WTC11 (cell line): ENCODE data around the gene SLC13A2. TPM values are rescaled to one million over a fixed set of nuclear protein-coding genes. Genes with fewer than 3 reads are reported as not detected.

ENCODE experiments used
- ATAC-seq: fragments of 200-7000 bp; cut with Tn5 transposase; 2 replicates; pipeline ENCODE4 v1.10.0; 2021; ENCODE audit warnings: mild to moderate bottlenecking, moderate library complexity
- CTCF ChIA-PET: fragments of 300-600 bp; sonication (Branson Sonifier 250); formaldehyde crosslinking; loops from one replicate; lab custom pipeline; 2021; ENCODE audit warnings: antibody characterized with exemption; lab: Charles Lee
- POLR2A ChIA-PET: fragments of 350-600 bp; sonication (Branson Sonifier 250); formaldehyde crosslinking; loops from one replicate; lab custom pipeline; 2021; ENCODE audit warnings: antibody characterized with exemption; lab: Charles Lee
- DNase-seq: peaks from one replicate; pipeline ENCODE4 v3.0.0; 2021; ENCODE audit warnings: low spot score
- H3K27ac Mint-ChIP-seq: 2 replicates; pipeline ENCODE4 v1.8.0; 2021; ENCODE audit warnings: mixed read lengths
- H3K27me3 Mint-ChIP-seq: 2 replicates; pipeline ENCODE4 v1.8.0; 2021; ENCODE audit warnings: low read depth, mild to moderate bottlenecking, moderate library complexity, mixed read lengths
- H3K36me3 Mint-ChIP-seq: 2 replicates; pipeline ENCODE4 v1.8.0; 2021; ENCODE audit warnings: mixed read lengths
- H3K4me1 Mint-ChIP-seq: 2 replicates; pipeline ENCODE4 v1.8.0; 2022; ENCODE audit warnings: mixed read lengths
- H3K4me3 Mint-ChIP-seq: 2 replicates; pipeline ENCODE4 v1.8.0; 2021; ENCODE audit warnings: mild to moderate bottlenecking, moderate library complexity, mixed read lengths
- H3K9me3 Mint-ChIP-seq: 2 replicates; pipeline ENCODE4 v1.8.0; 2021; ENCODE audit warnings: mixed read lengths
- ATF6 ChIP-seq: sonication (generic); formaldehyde crosslinking; IDR thresholded peaks from 2 replicates; pipeline ENCODE4 v1.8.1; 2023; ENCODE audit warnings: mild to moderate bottlenecking, missing genetic modification reagents
- CREB1 ChIP-seq: sonication (generic); formaldehyde crosslinking; IDR thresholded peaks from 2 replicates; pipeline ENCODE4 v1.8.0; 2023; ENCODE audit warnings: mild to moderate bottlenecking, missing genetic modification reagents
- CREM ChIP-seq: sonication (generic); formaldehyde crosslinking; IDR thresholded peaks from 2 replicates; pipeline ENCODE4 v1.8.1; 2022; ENCODE audit warnings: mild to moderate bottlenecking, missing genetic modification reagents, moderate library complexity
- E2F5 ChIP-seq: sonication (generic); formaldehyde crosslinking; IDR thresholded peaks from 2 replicates; pipeline ENCODE4 v1.8.1; 2022; ENCODE audit warnings: mild to moderate bottlenecking, moderate library complexity, missing genetic modification reagents
- ELF4 ChIP-seq: sonication (generic); formaldehyde crosslinking; IDR thresholded peaks from 2 replicates; pipeline ENCODE4 v1.8.1; 2022; ENCODE audit warnings: low read depth, mild to moderate bottlenecking, moderate library complexity, missing genetic modification reagents
- ERG ChIP-seq: fragments of 250-450 bp; sonication (Bioruptor Pico); IDR thresholded peaks from 2 replicates; pipeline ENCODE4 v1.8.0; 2021; ENCODE audit warnings: mild to moderate bottlenecking
- FOXK1 ChIP-seq: sonication (generic); formaldehyde crosslinking; IDR thresholded peaks from 2 replicates; pipeline ENCODE4 v1.8.0; 2022; ENCODE audit warnings: mild to moderate bottlenecking, moderate library complexity, missing genetic modification reagents
- GABPB1 ChIP-seq: sonication (generic); formaldehyde crosslinking; IDR thresholded peaks from 2 replicates; pipeline ENCODE4 v1.8.1; 2023; ENCODE audit warnings: mild to moderate bottlenecking, missing genetic modification reagents
- GRHL2 ChIP-seq: fragments of 250-450 bp; sonication (Bioruptor Pico); IDR thresholded peaks from 2 replicates; pipeline ENCODE4 v1.8.0; 2022; ENCODE audit warnings: mild to moderate bottlenecking, moderate library complexity; ENCODE audit not compliant: insufficient replicate concordance, severe bottlenecking
- GTF2I ChIP-seq: fragments of 250-450 bp; sonication (Bioruptor Pico); conservative IDR thresholded peaks from 2 replicates; pipeline ENCODE4 v1.4.0; 2021; ENCODE audit warnings: mild to moderate bottlenecking
- JAZF1 ChIP-seq: fragments of 250-450 bp; sonication (Bioruptor Pico); IDR thresholded peaks from 2 replicates; pipeline ENCODE4 v1.9.0; 2021; ENCODE audit warnings: moderate library complexity, mild to moderate bottlenecking, inconsistent platforms
- KAT7 ChIP-seq: sonication (generic); formaldehyde crosslinking; IDR thresholded peaks from 2 replicates; pipeline ENCODE4 v1.8.1; 2023; ENCODE audit warnings: missing genetic modification reagents, mild to moderate bottlenecking, borderline replicate concordance
- NFATC4 ChIP-seq: fragments of 250-450 bp; sonication (Bioruptor Pico); IDR thresholded peaks from 2 replicates; pipeline ENCODE4 v1.9.0; 2021; ENCODE audit warnings: mild to moderate bottlenecking
- NR1H2 ChIP-seq: sonication (generic); formaldehyde crosslinking; IDR thresholded peaks from 2 replicates; pipeline ENCODE4 v1.9.0; 2021; ENCODE audit warnings: mild to moderate bottlenecking, moderate library complexity, missing genetic modification reagents
- NR2C2 ChIP-seq: sonication (generic); formaldehyde crosslinking; IDR thresholded peaks from 2 replicates; pipeline ENCODE4 v1.8.0; 2022; ENCODE audit warnings: mild to moderate bottlenecking, missing genetic modification reagents
- PRRX2 ChIP-seq: fragments of 250-450 bp; sonication (Bioruptor Pico); IDR thresholded peaks from 2 replicates; pipeline ENCODE4 v1.8.0; 2021; ENCODE audit warnings: mild to moderate bottlenecking
- SP1 ChIP-seq: sonication (generic); formaldehyde crosslinking; conservative IDR thresholded peaks from 2 replicates; pipeline ENCODE4 v1.8.1; 2022; ENCODE audit warnings: missing genetic modification reagents
- TEAD1 ChIP-seq: sonication (generic); formaldehyde crosslinking; IDR thresholded peaks from 2 replicates; pipeline ENCODE4 v1.8.0; 2022; ENCODE audit warnings: mild to moderate bottlenecking, missing genetic modification reagents
- TEAD4 ChIP-seq: sonication (generic); formaldehyde crosslinking; IDR thresholded peaks from 2 replicates; pipeline ENCODE4 v1.8.0; 2022; ENCODE audit warnings: mild to moderate bottlenecking, missing genetic modification reagents
- ZBTB21 ChIP-seq: sonication (generic); formaldehyde crosslinking; IDR thresholded peaks from 2 replicates; pipeline ENCODE4 v1.8.1; 2023; ENCODE audit warnings: mild to moderate bottlenecking, missing genetic modification reagents, borderline replicate concordance
- ZNF219 ChIP-seq: sonication (generic); formaldehyde crosslinking; IDR thresholded peaks from 2 replicates; pipeline ENCODE4 v1.8.0; 2023; ENCODE audit warnings: missing genetic modification reagents, mild to moderate bottlenecking, borderline replicate concordance
- ZNF317 ChIP-seq: sonication (generic); formaldehyde crosslinking; IDR thresholded peaks from 2 replicates; pipeline ENCODE4 v1.8.1; 2023; ENCODE audit warnings: low read depth, mild to moderate bottlenecking, moderate library complexity, missing genetic modification reagents, borderline replicate concordance
- ZNF416 ChIP-seq: fragments of 250-450 bp; sonication (Bioruptor Pico); IDR thresholded peaks from 2 replicates; pipeline ENCODE4 v1.9.0; 2021; ENCODE audit warnings: mild to moderate bottlenecking, inconsistent platforms
- total RNA-seq: library from RNA; stranded (reverse); gene quantifications from 3 replicates; pipeline ENCODE4 v1.2.3, GENCODE V29; 2021
- TF ChIP-seq, protein P1 (sequence below): sonication (generic); formaldehyde crosslinking; IDR thresholded peaks from 2 replicates; pipeline ENCODE4 v1.8.1; 2022; ENCODE audit warnings: low read depth, missing genetic modification reagents, borderline replicate concordance
- TF ChIP-seq, protein P2 (sequence below): sonication (generic); formaldehyde crosslinking; IDR thresholded peaks from 2 replicates; pipeline ENCODE4 v1.8.0; 2022; ENCODE audit warnings: mild to moderate bottlenecking, missing genetic modification reagents

SLC13A2 gene
- total RNA-seq, 1 experiment from 2014 or later, result not detected

DNA sequence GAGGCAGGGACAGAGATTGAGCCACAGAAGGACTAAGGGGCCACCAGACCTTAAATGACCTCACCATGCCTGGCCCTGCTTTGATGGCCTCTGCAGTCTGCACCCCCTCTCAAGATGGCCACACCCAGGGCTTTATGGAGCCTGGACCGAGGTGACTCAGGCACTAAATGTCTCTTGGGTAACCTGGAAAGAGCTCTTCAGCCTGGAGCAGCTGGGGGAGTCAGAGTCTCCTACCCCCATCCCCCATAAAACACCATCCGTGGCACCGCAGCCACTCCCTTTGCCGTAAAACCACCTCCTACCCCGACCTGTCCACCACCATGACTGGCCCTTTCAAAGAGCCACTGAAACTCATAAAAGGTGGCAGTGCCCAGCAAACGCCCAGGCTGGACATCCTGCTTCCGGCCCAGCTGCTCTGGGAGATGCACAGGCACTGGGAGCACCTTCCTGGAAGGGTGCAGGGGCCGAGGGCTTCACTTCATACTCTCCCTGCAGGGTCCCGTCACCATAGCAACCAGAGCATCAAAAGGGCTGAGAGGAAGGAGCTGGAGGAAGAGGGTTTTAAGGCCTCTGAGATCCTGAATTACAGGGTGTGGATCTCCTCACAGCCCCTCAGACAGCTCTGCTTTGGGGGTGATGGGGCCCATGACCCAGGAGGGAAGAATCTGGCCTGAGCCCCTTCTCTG, 55.0 kb downstream of the SLC13A2 start:
- DNase-seq (no peak), ATAC-seq (no peak)
- TF ChIP-seq E2F5 (CRISPR knock-in tag), result no peak
- no peak for TF ChIP-seq ZNF317 (CRISPR knock-in tag)
- TF ChIP-seq PRRX2 (CRISPR knock-in tag), result no peak
- no peak for TF ChIP-seq CREB1 (CRISPR knock-in tag)
- TF ChIP-seq, protein P1, sequence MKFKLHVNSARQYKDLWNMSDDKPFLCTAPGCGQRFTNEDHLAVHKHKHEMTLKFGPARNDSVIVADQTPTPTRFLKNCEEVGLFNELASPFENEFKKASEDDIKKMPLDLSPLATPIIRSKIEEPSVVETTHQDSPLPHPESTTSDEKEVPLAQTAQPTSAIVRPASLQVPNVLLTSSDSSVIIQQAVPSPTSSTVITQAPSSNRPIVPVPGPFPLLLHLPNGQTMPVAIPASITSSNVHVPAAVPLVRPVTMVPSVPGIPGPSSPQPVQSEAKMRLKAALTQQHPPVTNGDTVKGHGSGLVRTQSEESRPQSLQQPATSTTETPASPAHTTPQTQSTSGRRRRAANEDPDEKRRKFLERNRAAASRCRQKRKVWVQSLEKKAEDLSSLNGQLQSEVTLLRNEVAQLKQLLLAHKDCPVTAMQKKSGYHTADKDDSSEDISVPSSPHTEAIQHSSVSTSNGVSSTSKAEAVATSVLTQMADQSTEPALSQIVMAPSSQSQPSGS (CRISPR knock-in tag), result no peak
- TF ChIP-seq ZNF219 (CRISPR knock-in tag), result no peak
- no peak for TF ChIP-seq KAT7
- TF ChIP-seq NFATC4 (CRISPR knock-in tag), result no peak
- no peak for TF ChIP-seq SP1
- Mint-ChIP-seq H3K4me3 (no peak overlapping the region), H3K9me3 (no peaks in the 10 kb centered on the region), H3K36me3 (no peaks in the 10 kb centered on the region), H3K4me1 (no peaks in the 10 kb centered on the region), H3K27me3 (no peaks in the 10 kb centered on the region), H3K27ac (no peak overlapping the region)
- CTCF ChIA-PET, result interaction anchor here (0.7 kb wide), 2 partner anchors 13 to 21 kb away, joined by 3 to 4 read pairs; no protein-coding TSS in a partner anchor
- POLR2A ChIA-PET, result no interaction called here

DNA sequence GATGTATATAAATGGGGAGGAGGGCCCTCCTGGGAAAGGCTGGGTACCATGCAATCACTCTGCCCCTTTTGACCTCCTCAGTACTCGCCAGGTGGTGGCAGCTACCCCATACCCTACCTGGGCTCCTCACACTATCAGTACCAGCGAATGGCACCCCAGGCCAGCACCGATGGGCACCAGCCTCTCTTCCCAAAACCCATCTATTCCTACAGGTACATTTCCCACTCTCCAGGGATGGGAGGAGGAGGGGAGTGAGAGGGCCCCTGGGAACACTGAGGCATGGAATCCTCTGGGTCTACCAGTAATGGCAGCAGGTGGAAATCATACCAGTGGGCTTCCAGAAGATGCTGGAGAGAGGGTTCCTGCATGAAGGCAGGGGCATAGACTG, 55.6 kb downstream of the SLC13A2 start:
- no peak for TF ChIP-seq ERG (CRISPR knock-in tag)
- TF ChIP-seq ZBTB21 (CRISPR knock-in tag), result no peak
- TF ChIP-seq GRHL2 (CRISPR knock-in tag), result no peak
- no peak for TF ChIP-seq FOXK1 (CRISPR knock-in tag)
- TF ChIP-seq TEAD1, result no peak
- ChIA-PET CTCF (interaction anchor here (0.7 kb wide), 2 partner anchors 12 to 21 kb away, joined by 3 to 4 read pairs; no protein-coding TSS in a partner anchor), POLR2A (no interaction called here)
- no peaks in the 10 kb centered on the region for H3K27me3 Mint-ChIP-seq
- no peaks in the 10 kb centered on the region for H3K4me1 Mint-ChIP-seq
- no peaks in the 10 kb centered on the region for H3K9me3 Mint-ChIP-seq
- no peaks in the 10 kb centered on the region for H3K36me3 Mint-ChIP-seq
- no peak overlapping the region for H3K27ac Mint-ChIP-seq
- ATAC-seq (no peak), DNase-seq (no peak)
- H3K4me3 Mint-ChIP-seq, result no peak overlapping the region

- no peaks in the 10 kb centered on the region for H3K36me3 Mint-ChIP-seq
- H3K9me3 Mint-ChIP-seq, result no peaks in the 10 kb centered on the region
- H3K4me3 Mint-ChIP-seq, result no peak overlapping the region
- H3K27ac Mint-ChIP-seq, result no peak overlapping the region
- DNase-seq (no peak), ATAC-seq (no peak)
- H3K4me1 Mint-ChIP-seq, result no peaks in the 10 kb centered on the region
- CTCF ChIA-PET, result no interaction called here
- no peaks in the 10 kb centered on the region for H3K27me3 Mint-ChIP-seq
- POLR2A ChIA-PET, result no interaction called here
- TF ChIP-seq GABPB1, result no peak
- no peak for TF ChIP-seq ELF4
- TF ChIP-seq TEAD1, result no peak
- TF ChIP-seq, protein P2, sequence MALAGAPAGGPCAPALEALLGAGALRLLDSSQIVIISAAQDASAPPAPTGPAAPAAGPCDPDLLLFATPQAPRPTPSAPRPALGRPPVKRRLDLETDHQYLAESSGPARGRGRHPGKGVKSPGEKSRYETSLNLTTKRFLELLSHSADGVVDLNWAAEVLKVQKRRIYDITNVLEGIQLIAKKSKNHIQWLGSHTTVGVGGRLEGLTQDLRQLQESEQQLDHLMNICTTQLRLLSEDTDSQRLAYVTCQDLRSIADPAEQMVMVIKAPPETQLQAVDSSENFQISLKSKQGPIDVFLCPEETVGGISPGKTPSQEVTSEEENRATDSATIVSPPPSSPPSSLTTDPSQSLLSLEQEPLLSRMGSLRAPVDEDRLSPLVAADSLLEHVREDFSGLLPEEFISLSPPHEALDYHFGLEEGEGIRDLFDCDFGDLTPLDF, result no peak
- TF ChIP-seq ZNF416 (CRISPR knock-in tag), result no peak
- TF ChIP-seq TEAD4 (CRISPR knock-in tag), result no peak
- TF ChIP-seq JAZF1, result no peak
- no peak for TF ChIP-seq NFATC4 (CRISPR knock-in tag)
- TF ChIP-seq CREM (CRISPR knock-in tag), result no peak
- TF ChIP-seq GTF2I, result no peak
- TF ChIP-seq NR2C2, result no peak
- no peak for TF ChIP-seq NR1H2 (CRISPR knock-in tag)
- TF ChIP-seq ATF6 (CRISPR knock-in tag), result no peak
Measured at GRCh38 chr17:28530250-28530649, 56.8 kb downstream of the SLC13A2 start.
